ENCODE measurements around the gene BTBD6.

The BTBD6 gene

DNA sequence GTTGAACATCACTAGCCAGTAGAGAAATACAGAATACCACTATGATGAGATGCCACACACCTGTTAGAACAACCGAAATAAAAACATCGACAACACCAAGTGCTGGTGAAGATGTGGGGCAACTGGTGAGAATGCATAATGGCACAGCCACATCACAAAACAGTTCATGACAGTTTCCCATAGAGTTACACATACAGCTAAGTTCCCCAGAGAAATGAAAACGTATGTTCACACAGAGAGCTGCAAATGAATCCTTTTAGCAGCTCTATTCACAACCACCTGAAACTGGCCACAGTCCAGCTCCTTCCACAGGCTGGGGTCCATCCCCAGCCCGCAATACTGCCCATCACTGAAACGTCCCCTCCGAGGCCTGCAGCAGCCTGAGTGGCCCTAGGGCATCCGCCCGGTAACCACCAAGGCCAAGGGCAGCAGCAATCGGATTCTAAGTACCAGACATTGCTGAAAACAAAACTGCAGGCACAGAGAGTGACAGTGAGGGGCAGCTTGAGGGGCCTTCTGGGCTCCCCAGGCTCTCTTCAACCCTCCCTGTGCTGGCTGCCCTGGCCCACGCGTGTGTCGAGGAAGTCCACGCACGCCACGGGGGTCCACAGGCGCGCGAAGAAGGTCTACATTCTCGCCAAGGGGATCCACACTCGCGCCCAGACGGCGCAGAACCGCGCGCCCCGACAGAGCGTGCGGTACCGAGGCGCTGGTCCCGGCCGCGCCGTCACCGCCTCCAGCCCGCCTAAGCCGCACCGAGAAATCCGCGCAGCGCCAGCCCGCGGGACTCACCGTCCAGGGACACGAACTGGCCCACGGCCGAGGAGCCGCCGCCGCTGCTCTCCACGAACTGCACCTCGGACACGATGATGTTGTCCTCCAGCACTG, 51.6 kb downstream of the BTBD6 start:
- H3K4me3 ChIP-seq (ENCODE audit: low read depth, low read length): peak overlapping the region; percentile 74
- no peak for DNase-seq (ENCODE audit: low read depth)
- in situ Hi-C loops (cut with HindIII; ENCODE audit: low sequenced_read_pairs): loop anchor here (25.0 kb wide), 1 partner anchor 113 kb away; the partner anchor contains the start of gene NUDT14
- TF ChIP-seq, protein P1, sequence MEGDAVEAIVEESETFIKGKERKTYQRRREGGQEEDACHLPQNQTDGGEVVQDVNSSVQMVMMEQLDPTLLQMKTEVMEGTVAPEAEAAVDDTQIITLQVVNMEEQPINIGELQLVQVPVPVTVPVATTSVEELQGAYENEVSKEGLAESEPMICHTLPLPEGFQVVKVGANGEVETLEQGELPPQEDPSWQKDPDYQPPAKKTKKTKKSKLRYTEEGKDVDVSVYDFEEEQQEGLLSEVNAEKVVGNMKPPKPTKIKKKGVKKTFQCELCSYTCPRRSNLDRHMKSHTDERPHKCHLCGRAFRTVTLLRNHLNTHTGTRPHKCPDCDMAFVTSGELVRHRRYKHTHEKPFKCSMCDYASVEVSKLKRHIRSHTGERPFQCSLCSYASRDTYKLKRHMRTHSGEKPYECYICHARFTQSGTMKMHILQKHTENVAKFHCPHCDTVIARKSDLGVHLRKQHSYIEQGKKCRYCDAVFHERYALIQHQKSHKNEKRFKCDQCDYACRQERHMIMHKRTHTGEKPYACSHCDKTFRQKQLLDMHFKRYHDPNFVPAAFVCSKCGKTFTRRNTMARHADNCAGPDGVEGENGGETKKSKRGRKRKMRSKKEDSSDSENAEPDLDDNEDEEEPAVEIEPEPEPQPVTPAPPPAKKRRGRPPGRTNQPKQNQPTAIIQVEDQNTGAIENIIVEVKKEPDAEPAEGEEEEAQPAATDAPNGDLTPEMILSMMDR (IDR thresholded peaks at IDR 0.05; ENCODE audit: low read depth, low read length, missing control alignments): no peak
